BJ (cell line): Measurements from ENCODE around the gene MAP3K6. TPM values are rescaled to one million over a fixed set of nuclear protein-coding genes. Genes with fewer than 3 reads are reported as not detected.

Experiments used
- CTCF ChIA-PET: fragments of 350-600 bp; formaldehyde crosslinking; extraction: SDS; loops from one replicate; lab custom pipeline; 2021; ENCODE audit warnings: antibody characterized with exemption, inconsistent platforms; lab: Yijun Ruan, JAX
- POLR2A ChIA-PET: fragments of 300-600 bp; sonication (Branson Sonifier 250); formaldehyde crosslinking; extraction: SDS; loops from one replicate; lab custom pipeline; 2021; ENCODE audit warnings: antibody characterized with exemption; lab: Charles Lee
- DNase-seq: peaks from one replicate; pipeline ENCODE4 v3.0.0-alpha.2; 2011; ENCODE audit warnings: low read depth
- H3K27me3 ChIP-seq: 2 replicates; pipeline ENCODE4 v1.6.0; 2011; ENCODE audit warnings: low read length; ENCODE audit not compliant: control insufficient read depth, insufficient read depth
- H3K36me3 ChIP-seq: 2 replicates; pipeline ENCODE4 v1.5.1; 2011; ENCODE audit warnings: low read length; ENCODE audit not compliant: control insufficient read depth, insufficient read depth
- H3K4me3 ChIP-seq: 2 replicates; pipeline ENCODE4 v1.5.1; 2011; ENCODE audit warnings: low read depth, mild to moderate bottlenecking, control low read depth, low read length
- polyA plus RNA-seq: library from polyadenylated mRNA; depleted of rRNA; stranded (reverse); fragments of >200 nt; gene quantifications from 2 replicates; pipeline ENCODE4 v1.2.3, GENCODE V29; 2011
- TF ChIP-seq, protein P1 (sequence below): IDR thresholded peaks from 2 replicates; pipeline ENCODE4 v1.5.1; 2011; ENCODE audit warnings: low read depth, mild to moderate bottlenecking, control low read depth, inconsistent platforms, low read length, moderate library complexity; ENCODE audit not compliant: insufficient read depth

Gene MAP3K6
- polyA plus RNA-seq, 1 experiment, result 18.0 TPM

DNA sequence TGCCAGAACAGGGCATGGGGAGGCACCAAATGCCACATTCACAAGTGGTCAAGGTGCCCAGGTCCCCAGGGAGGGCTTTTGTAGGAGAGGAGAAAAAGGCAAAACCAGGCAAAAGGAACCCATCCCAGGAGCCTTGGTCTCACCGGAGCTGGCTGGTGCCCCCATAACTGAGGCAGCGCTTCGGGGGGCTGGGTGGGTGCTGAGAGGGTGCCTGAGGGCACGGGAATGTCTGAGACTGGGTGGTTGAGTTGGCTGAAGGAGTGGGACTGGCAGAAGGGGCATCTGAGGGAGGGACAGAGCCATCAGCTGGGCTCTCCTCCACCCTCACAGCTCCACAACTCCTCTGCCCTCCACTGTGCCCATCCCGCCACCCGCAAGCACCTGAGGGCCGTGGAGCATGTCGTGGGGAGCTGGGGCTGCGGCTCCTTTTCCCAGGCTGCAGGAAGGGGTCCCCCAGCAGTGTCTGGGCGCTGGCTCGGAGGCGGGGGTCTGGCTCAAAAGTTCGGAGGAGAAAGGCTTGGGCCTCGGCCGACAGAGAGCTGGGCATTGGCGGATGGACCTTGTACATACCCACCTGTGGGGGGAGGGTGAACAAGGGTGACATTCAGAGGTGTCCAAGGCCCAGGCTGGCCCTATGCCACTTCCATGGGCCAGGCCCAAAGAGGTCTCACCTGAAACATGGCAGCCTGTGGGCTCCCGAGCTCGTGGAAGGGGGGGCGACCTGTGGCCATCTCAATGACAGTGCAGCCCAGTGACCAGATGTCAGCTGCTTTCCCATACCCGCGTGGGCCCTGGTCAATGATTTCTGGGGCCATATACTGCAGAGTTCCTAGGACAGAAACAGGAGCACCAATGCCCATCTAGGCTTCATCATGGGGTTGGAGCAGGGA, 8.5 kb downstream of the MAP3K6 start:
- Histone ChIP-seq H3K4me3 (no peak overlapping the region), H3K36me3 (peaks cover 40% of the 10 kb centered on the region), H3K27me3 (no peaks in the 10 kb centered on the region)
- ChIA-PET POLR2A (no interaction called here), CTCF (interaction anchor here (0.6 to 6.1 kb wide), 23 partner anchors 8 to 432 kb away, joined by 3 to 60 read pairs (median 8); partner anchors contain the start of genes GPR3, MAP3K6 and SYTL1)
- DNase-seq, result no peak
- TF ChIP-seq, protein P1, sequence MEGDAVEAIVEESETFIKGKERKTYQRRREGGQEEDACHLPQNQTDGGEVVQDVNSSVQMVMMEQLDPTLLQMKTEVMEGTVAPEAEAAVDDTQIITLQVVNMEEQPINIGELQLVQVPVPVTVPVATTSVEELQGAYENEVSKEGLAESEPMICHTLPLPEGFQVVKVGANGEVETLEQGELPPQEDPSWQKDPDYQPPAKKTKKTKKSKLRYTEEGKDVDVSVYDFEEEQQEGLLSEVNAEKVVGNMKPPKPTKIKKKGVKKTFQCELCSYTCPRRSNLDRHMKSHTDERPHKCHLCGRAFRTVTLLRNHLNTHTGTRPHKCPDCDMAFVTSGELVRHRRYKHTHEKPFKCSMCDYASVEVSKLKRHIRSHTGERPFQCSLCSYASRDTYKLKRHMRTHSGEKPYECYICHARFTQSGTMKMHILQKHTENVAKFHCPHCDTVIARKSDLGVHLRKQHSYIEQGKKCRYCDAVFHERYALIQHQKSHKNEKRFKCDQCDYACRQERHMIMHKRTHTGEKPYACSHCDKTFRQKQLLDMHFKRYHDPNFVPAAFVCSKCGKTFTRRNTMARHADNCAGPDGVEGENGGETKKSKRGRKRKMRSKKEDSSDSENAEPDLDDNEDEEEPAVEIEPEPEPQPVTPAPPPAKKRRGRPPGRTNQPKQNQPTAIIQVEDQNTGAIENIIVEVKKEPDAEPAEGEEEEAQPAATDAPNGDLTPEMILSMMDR, result no peak

DNA sequence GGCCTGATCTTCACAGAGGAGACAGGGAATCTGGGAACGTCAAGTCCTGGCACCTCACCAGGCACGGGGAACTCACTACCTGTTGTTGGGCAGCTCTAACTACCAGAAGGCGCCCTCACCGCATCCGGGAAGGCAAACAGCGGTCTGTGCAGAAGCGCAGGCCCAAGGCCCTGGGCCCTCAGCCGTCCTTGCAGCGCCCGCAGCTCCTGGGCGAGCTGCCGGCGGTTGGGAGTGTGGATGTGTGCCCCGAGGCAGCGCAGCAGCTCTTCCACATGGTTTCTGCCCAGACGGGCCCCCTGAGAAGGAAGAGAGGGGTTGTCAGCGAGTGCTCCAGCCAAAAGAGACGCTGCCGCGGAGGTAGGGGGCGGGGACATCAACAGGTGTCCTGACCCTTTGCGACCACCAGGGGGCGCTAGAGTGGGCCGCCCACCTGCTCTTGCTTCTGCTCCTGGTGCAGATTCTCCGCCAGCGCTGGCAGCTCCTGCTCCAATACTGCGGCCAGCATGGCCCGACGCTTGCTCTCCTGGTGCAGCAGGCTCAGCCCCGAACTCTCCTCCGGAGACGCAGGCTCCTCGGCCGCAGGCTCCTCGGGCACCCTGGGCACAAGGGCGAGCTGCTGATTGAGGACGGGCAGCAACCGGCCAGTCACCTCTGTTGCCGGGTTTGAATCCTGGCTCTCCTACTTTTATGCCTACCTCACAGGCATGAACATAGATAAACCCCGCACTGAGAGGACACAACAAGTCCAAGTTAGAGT, 9.3 kb downstream of the MAP3K6 start:
- POLR2A ChIA-PET, result no interaction called here
- peaks cover 39% of the 10 kb centered on the region for H3K36me3 ChIP-seq

DNA sequence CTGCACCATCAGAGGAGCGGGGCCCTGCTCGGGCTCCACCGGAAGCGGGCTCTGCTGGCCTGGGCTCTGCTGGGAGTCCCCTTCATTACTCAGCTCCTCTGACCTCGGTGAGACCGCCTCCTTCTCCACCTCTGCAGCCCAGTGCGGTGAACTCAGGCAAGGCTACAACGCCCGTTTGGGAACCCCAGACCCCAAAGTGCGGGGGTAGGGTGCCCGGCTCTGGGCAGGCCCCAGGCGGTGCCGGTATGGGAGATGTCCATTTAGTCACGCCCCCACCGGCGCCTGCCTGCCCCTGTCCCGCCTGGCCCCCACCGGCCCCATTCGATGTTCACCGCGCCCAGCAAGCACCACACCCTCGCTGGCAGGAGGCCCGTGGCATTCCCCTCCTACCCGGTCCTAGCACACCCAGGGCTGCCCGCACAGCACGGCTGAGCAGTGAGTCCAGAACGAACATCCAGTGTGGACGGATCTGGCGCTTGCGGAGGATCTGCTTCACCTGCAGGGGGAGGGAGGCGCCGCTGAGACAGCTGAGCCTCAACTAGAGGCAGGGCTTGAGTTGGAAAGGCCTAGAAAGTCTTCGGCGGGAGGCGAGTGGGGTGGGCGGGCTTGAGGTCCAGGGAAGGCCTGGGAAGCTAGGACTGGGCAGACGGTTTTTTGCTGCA, 10.0 kb downstream of the MAP3K6 start:
- TF ChIP-seq, protein P1, result no peak
- Histone ChIP-seq H3K36me3 (peaks cover 37% of the 10 kb centered on the region), H3K4me3 (no peak overlapping the region), H3K27me3 (no peaks in the 10 kb centered on the region)
- POLR2A ChIA-PET, result no interaction called here
- CTCF ChIA-PET, result interaction anchor here (0.6 to 6.1 kb wide), 21 partner anchors 8 to 271 kb away, joined by 3 to 60 read pairs (median 8); partner anchors contain the start of genes GPR3, MAP3K6 and SYTL1
- DNase-seq, result no peak

More for the DNA sequence above, 9.3 kb downstream of the MAP3K6 start:
- H3K4me3 ChIP-seq, result no peak overlapping the region
- no peak for DNase-seq
- TF ChIP-seq, protein P1, result peak; percentile 91
- H3K27me3 ChIP-seq, result no peaks in the 10 kb centered on the region
- CTCF ChIA-PET, result interaction anchor here (0.6 to 6.1 kb wide), 24 partner anchors 8 to 433 kb away, joined by 3 to 60 read pairs (median 7); partner anchors contain the start of genes GPR3, MAP3K6 and SYTL1

DNA sequence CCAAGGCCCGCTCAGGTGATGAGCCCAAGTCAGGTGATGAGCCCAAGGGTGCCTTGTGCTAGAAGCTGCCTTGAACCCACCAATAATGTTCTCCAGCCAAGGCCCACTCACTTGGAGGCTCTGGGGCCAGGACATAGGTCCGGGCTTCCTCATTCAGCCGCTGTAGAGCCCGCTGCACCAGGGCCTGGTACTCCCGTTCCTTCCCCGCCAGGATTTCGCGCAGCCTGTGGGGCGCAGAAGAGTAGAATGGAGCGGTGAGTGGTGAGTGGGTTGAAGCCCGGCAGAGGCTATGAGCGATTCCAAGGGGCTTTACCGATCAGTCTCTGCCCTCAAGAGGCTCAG, 10.5 kb downstream of the MAP3K6 start:
- H3K4me3 ChIP-seq, result no peak overlapping the region
- POLR2A ChIA-PET, result no interaction called here
- DNase-seq, result no peak
- CTCF ChIA-PET, result interaction anchor here (1.4 to 6.1 kb wide), 5 partner anchors 10 to 62 kb away, joined by 3 to 60 read pairs (median 20); partner anchors contain the start of gene MAP3K6
- no peaks in the 10 kb centered on the region for H3K27me3 ChIP-seq
- TF ChIP-seq, protein P1, result no peak
- peaks cover 34% of the 10 kb centered on the region for H3K36me3 ChIP-seq
